ENCODE results near the gene SLC8A1.

The SLC8A1 gene

GRCh38 chr2:40273734-40274182, 178.1 kb downstream of the SLC8A1 start:
- Histone ChIP-seq H3K4me3 (ENCODE audit: low read length) (no peak overlapping the region), H3K36me3 (ENCODE audit: insufficient read depth, low read length) (no peaks in the 10 kb centered on the region), H2AFZ (ENCODE audit: low read depth, low read length) (no peak overlapping the region), H3K27me3 (ENCODE audit: insufficient read depth, low read length) (no peaks in the 10 kb centered on the region), H3K4me1 (ENCODE audit: insufficient read depth, low read length) (peaks cover 6% of the 10 kb centered on the region), H3K9me3 (ENCODE audit: low read length) (no peaks in the 10 kb centered on the region)

GRCh38 chr2:40271094-40271493, 180.8 kb downstream of the SLC8A1 start:
- H3K4me1 ChIP-seq (ENCODE audit: insufficient read depth, low read length): peaks cover 8% of the 10 kb centered on the region
- H3K4me3 ChIP-seq (ENCODE audit: low read length): no peak overlapping the region
- no peaks in the 10 kb centered on the region for H3K36me3 ChIP-seq (ENCODE audit: insufficient read depth, low read length)
- no peaks in the 10 kb centered on the region for H3K27me3 ChIP-seq (ENCODE audit: insufficient read depth, low read length)
- H3K9me3 ChIP-seq (ENCODE audit: low read length): no peaks in the 10 kb centered on the region
- no peak overlapping the region for H2AFZ ChIP-seq (ENCODE audit: low read depth, low read length)

- H3K36me3 ChIP-seq (ENCODE audit: insufficient read depth, low read length): no peaks in the 10 kb centered on the region
- H3K4me1 ChIP-seq (ENCODE audit: insufficient read depth, low read length): peaks cover 8% of the 10 kb centered on the region
- no peaks in the 10 kb centered on the region for H3K9me3 ChIP-seq (ENCODE audit: low read length)
- H2AFZ ChIP-seq (ENCODE audit: low read depth, low read length): no peak overlapping the region
- no peak overlapping the region for H3K4me3 ChIP-seq (ENCODE audit: low read length)
- no peaks in the 10 kb centered on the region for H3K27me3 ChIP-seq (ENCODE audit: insufficient read depth, low read length)
These were observed 181.5 kb downstream of the SLC8A1 start for GRCh38 chr2:40270372-40270771.

GRCh38 chr2:40268566-40268965, 183.3 kb downstream of the SLC8A1 start:
- Histone ChIP-seq H3K36me3 (ENCODE audit: insufficient read depth, low read length) (no peaks in the 10 kb centered on the region), H3K4me1 (ENCODE audit: insufficient read depth, low read length) (peaks cover 8% of the 10 kb centered on the region), H3K27me3 (ENCODE audit: insufficient read depth, low read length) (no peaks in the 10 kb centered on the region), H3K9me3 (ENCODE audit: low read length) (no peaks in the 10 kb centered on the region), H2AFZ (ENCODE audit: low read depth, low read length) (no peak overlapping the region), H3K4me3 (ENCODE audit: low read length) (no peak overlapping the region)

- H2AFZ ChIP-seq (ENCODE audit: low read depth, low read length): no peak overlapping the region
- no peaks in the 10 kb centered on the region for H3K9me3 ChIP-seq (ENCODE audit: low read length)
- H3K36me3 ChIP-seq (ENCODE audit: insufficient read depth, low read length): no peaks in the 10 kb centered on the region
- H3K27me3 ChIP-seq (ENCODE audit: insufficient read depth, low read length): no peaks in the 10 kb centered on the region
- no peak overlapping the region for H3K4me3 ChIP-seq (ENCODE audit: low read length)
- peaks cover 9% of the 10 kb centered on the region for H3K4me1 ChIP-seq (ENCODE audit: insufficient read depth, low read length)
These were observed 185.7 kb downstream of the SLC8A1 start for GRCh38 chr2:40266201-40266600.

GRCh38 chr2:40265602-40266001, 186.3 kb downstream of the SLC8A1 start:
- no peak overlapping the region for H3K4me3 ChIP-seq (ENCODE audit: low read length)
- no peaks in the 10 kb centered on the region for H3K9me3 ChIP-seq (ENCODE audit: low read length)

GRCh38 chr2:40261042-40261441, 190.8 kb downstream of the SLC8A1 start:
- H3K9me3 ChIP-seq (ENCODE audit: low read length): no peaks in the 10 kb centered on the region
- H3K27me3 ChIP-seq (ENCODE audit: insufficient read depth, low read length): no peaks in the 10 kb centered on the region

More at GRCh38 chr2:40265602-40266001, 186.3 kb downstream of the SLC8A1 start:
- Histone ChIP-seq H3K27me3 (ENCODE audit: insufficient read depth, low read length) (no peaks in the 10 kb centered on the region), H3K4me1 (ENCODE audit: insufficient read depth, low read length) (peaks cover 13% of the 10 kb centered on the region), H2AFZ (ENCODE audit: low read depth, low read length) (no peak overlapping the region), H3K36me3 (ENCODE audit: insufficient read depth, low read length) (no peaks in the 10 kb centered on the region)

GRCh38 chr2:40260437-40260836, 191.5 kb downstream of the SLC8A1 start:
- peaks cover 10% of the 10 kb centered on the region for H3K4me1 ChIP-seq (ENCODE audit: insufficient read depth, low read length)
- no peaks in the 10 kb centered on the region for H3K27me3 ChIP-seq (ENCODE audit: insufficient read depth, low read length)
- no peaks in the 10 kb centered on the region for H3K36me3 ChIP-seq (ENCODE audit: insufficient read depth, low read length)
- no peaks in the 10 kb centered on the region for H3K9me3 ChIP-seq (ENCODE audit: low read length)
- H3K4me3 ChIP-seq (ENCODE audit: low read length): no peak overlapping the region
- H2AFZ ChIP-seq (ENCODE audit: low read depth, low read length): no peak overlapping the region

More at GRCh38 chr2:40261042-40261441, 190.8 kb downstream of the SLC8A1 start:
- no peak overlapping the region for H3K4me3 ChIP-seq (ENCODE audit: low read length)
- peak overlapping the region; percentile 59 for H2AFZ ChIP-seq (ENCODE audit: low read depth, low read length)
- no peaks in the 10 kb centered on the region for H3K36me3 ChIP-seq (ENCODE audit: insufficient read depth, low read length)
- H3K4me1 ChIP-seq (ENCODE audit: insufficient read depth, low read length): peaks cover 10% of the 10 kb centered on the region

GRCh38 chr2:40259900-40260299, 192.0 kb downstream of the SLC8A1 start:
- H3K4me3 ChIP-seq (ENCODE audit: low read length): no peak overlapping the region
- no peaks in the 10 kb centered on the region for H3K27me3 ChIP-seq (ENCODE audit: insufficient read depth, low read length)
- H3K9me3 ChIP-seq (ENCODE audit: low read length): no peaks in the 10 kb centered on the region

GRCh38 chr2:40258135-40258457, 193.8 kb downstream of the SLC8A1 start:
- H3K4me3 ChIP-seq (ENCODE audit: low read length): no peak overlapping the region
- H3K27me3 ChIP-seq (ENCODE audit: insufficient read depth, low read length): no peaks in the 10 kb centered on the region
- H3K36me3 ChIP-seq (ENCODE audit: insufficient read depth, low read length): no peaks in the 10 kb centered on the region
- no peaks in the 10 kb centered on the region for H3K9me3 ChIP-seq (ENCODE audit: low read length)
- H3K4me1 ChIP-seq (ENCODE audit: insufficient read depth, low read length): peaks cover 10% of the 10 kb centered on the region
- no peak overlapping the region for H2AFZ ChIP-seq (ENCODE audit: low read depth, low read length)

More at GRCh38 chr2:40259900-40260299, 192.0 kb downstream of the SLC8A1 start:
- Histone ChIP-seq H3K4me1 (ENCODE audit: insufficient read depth, low read length) (peaks cover 10% of the 10 kb centered on the region), H2AFZ (ENCODE audit: low read depth, low read length) (no peak overlapping the region), H3K36me3 (ENCODE audit: insufficient read depth, low read length) (no peaks in the 10 kb centered on the region)

- H3K4me1 ChIP-seq (ENCODE audit: insufficient read depth, low read length): peaks cover 10% of the 10 kb centered on the region
- H3K36me3 ChIP-seq (ENCODE audit: insufficient read depth, low read length): no peaks in the 10 kb centered on the region
- no peak overlapping the region for H2AFZ ChIP-seq (ENCODE audit: low read depth, low read length)
- H3K9me3 ChIP-seq (ENCODE audit: low read length): no peaks in the 10 kb centered on the region
- H3K27me3 ChIP-seq (ENCODE audit: insufficient read depth, low read length): no peaks in the 10 kb centered on the region
- no peak overlapping the region for H3K4me3 ChIP-seq (ENCODE audit: low read length)
These were observed 194.4 kb downstream of the SLC8A1 start for GRCh38 chr2:40257340-40258134.

- H3K36me3 ChIP-seq (ENCODE audit: insufficient read depth, low read length): no peaks in the 10 kb centered on the region
- no peak overlapping the region for H2AFZ ChIP-seq (ENCODE audit: low read depth, low read length)
- no peaks in the 10 kb centered on the region for H3K27me3 ChIP-seq (ENCODE audit: insufficient read depth, low read length)
- no peaks in the 10 kb centered on the region for H3K9me3 ChIP-seq (ENCODE audit: low read length)
- H3K4me3 ChIP-seq (ENCODE audit: low read length): no peak overlapping the region
- peaks cover 10% of the 10 kb centered on the region for H3K4me1 ChIP-seq (ENCODE audit: insufficient read depth, low read length)
These were observed 195.2 kb downstream of the SLC8A1 start for GRCh38 chr2:40256649-40257048.

GRCh38 chr2:40256008-40256407, 195.9 kb downstream of the SLC8A1 start:
- Histone ChIP-seq H3K36me3 (ENCODE audit: insufficient read depth, low read length) (no peaks in the 10 kb centered on the region), H3K9me3 (ENCODE audit: low read length) (no peaks in the 10 kb centered on the region), H2AFZ (ENCODE audit: low read depth, low read length) (no peak overlapping the region), H3K27me3 (ENCODE audit: insufficient read depth, low read length) (no peaks in the 10 kb centered on the region), H3K4me3 (ENCODE audit: low read length) (no peak overlapping the region), H3K4me1 (ENCODE audit: insufficient read depth, low read length) (peaks cover 10% of the 10 kb centered on the region)

GRCh38 chr2:40255103-40255502, 196.8 kb downstream of the SLC8A1 start:
- H3K36me3 ChIP-seq (ENCODE audit: insufficient read depth, low read length): no peaks in the 10 kb centered on the region
- peaks cover 11% of the 10 kb centered on the region for H3K4me1 ChIP-seq (ENCODE audit: insufficient read depth, low read length)
- no peaks in the 10 kb centered on the region for H3K9me3 ChIP-seq (ENCODE audit: low read length)
- H3K27me3 ChIP-seq (ENCODE audit: insufficient read depth, low read length): no peaks in the 10 kb centered on the region
- H2AFZ ChIP-seq (ENCODE audit: low read depth, low read length): no peak overlapping the region
- H3K4me3 ChIP-seq (ENCODE audit: low read length): no peak overlapping the region
